GM10266 (cell line): Measurements from ENCODE around the gene CCNK.

Experiments
- DNase-seq: peaks from one replicate; pipeline ENCODE4 v3.0.0; 2012; ENCODE audit errors: extremely low spot score
- CTCF ChIP-seq: IDR thresholded peaks from 2 replicates; pipeline ENCODE4 v1.5.1; 2012; ENCODE audit warnings: mild to moderate bottlenecking, low read depth; ENCODE audit not compliant: control insufficient read depth, insufficient read depth; ENCODE audit errors: missing control alignments

CCNK gene

GRCh38 chr14:99541211-99541610 lies 60.0 kb downstream of the CCNK start:
- TF ChIP-seq CTCF = no peak
- DNase-seq = no peak

GRCh38 chr14:99541677-99542470 lies 60.7 kb downstream of the CCNK start:
- no peak for DNase-seq
- TF ChIP-seq CTCF = no peak

GRCh38 chr14:99542566-99542965 lies 61.4 kb downstream of the CCNK start:
- TF ChIP-seq CTCF = no peak
- no peak for DNase-seq

- no peak for TF ChIP-seq CTCF
- DNase-seq = no peak
These were observed 62.2 kb downstream of the CCNK start for GRCh38 chr14:99543370-99543769.

- TF ChIP-seq CTCF = no peak
- DNase-seq = no peak
These were observed 62.8 kb downstream of the CCNK start for GRCh38 chr14:99543985-99544384.

GRCh38 chr14:99544991-99545390 lies 63.8 kb downstream of the CCNK start:
- no peak for TF ChIP-seq CTCF
- no peak for DNase-seq

GRCh38 chr14:99545586-99545985 lies 64.4 kb downstream of the CCNK start:
- TF ChIP-seq CTCF = no peak
- DNase-seq = no peak
